IPS DF 6.9 (cell line): ENCODE measurements around the gene CCDC122.

Source experiments
- DNase-seq: peaks from one replicate; pipeline ENCODE4 v3.0.0-alpha.2; 2013; ENCODE audit warnings: low read depth, low spot score
- H3K27ac ChIP-seq: one replicate; pipeline ENCODE4 v1.5.1; 2013; ENCODE audit warnings: low read length, control low read depth
- H3K27me3 ChIP-seq: 2 replicates; pipeline ENCODE4 v1.6.1; 2013; ENCODE audit warnings: mild to moderate bottlenecking, low read length; ENCODE audit not compliant: control insufficient read depth, insufficient read depth
- H3K36me3 ChIP-seq: 2 replicates; pipeline ENCODE4 v1.6.1; 2013; ENCODE audit warnings: low read length; ENCODE audit not compliant: control insufficient read depth, insufficient read depth
- H3K4me1 ChIP-seq: 2 replicates; pipeline ENCODE4 v1.6.1; 2013; ENCODE audit warnings: low read length; ENCODE audit not compliant: control insufficient read depth, insufficient read depth
- H3K4me3 ChIP-seq: 2 replicates; pipeline ENCODE4 v1.5.1; 2013; ENCODE audit warnings: mild to moderate bottlenecking, low read length
- H3K9me3 ChIP-seq: 2 replicates; pipeline ENCODE4 v1.6.1; 2013; ENCODE audit warnings: low read length, inconsistent platforms; ENCODE audit not compliant: control insufficient read depth, insufficient read depth
- WGBS: extraction: QIAGEN DNeasy Blood & Tissue Kit; methylation state at CpG from one replicate; pipeline ENCODE4 v1.1.7; 2013; ENCODE audit warnings: mixed read lengths, missing lambda C conversion rate; ENCODE audit not compliant: insufficient read length, insufficient coverage; 5-methylcytosine and 5-hydroxymethylcytosine counted together

CCDC122 gene

GRCh38 chr13:43877766-43878165 is 1.8 kb downstream of the CCDC122 start:
- H3K4me3 ChIP-seq, result no peak overlapping the region
- no peaks in the 10 kb centered on the region; the same call in 1 of the 2 replicates for H3K27me3 ChIP-seq
- no peaks in the 10 kb centered on the region for H3K4me1 ChIP-seq
- H3K27ac ChIP-seq, result no peak overlapping the region
- no peak for DNase-seq
- no peaks in the 10 kb centered on the region for H3K36me3 ChIP-seq
- H3K9me3 ChIP-seq, result no peaks in the 10 kb centered on the region
- no CpG with 5 or more reads among the region's 1 CpG for WGBS

GRCh38 chr13:43877326-43877725 is 2.2 kb downstream of the CCDC122 start:
- Histone ChIP-seq H3K4me3 (no peak overlapping the region), H3K27ac (no peak overlapping the region)
- DNase-seq, result no peak

GRCh38 chr13:43876366-43876765 is 3.2 kb downstream of the CCDC122 start:
- no CpG with 5 or more reads among the region's 2 CpGs for WGBS
- no peaks in the 10 kb centered on the region; the same call in 1 of the 2 replicates for H3K27me3 ChIP-seq
- no peaks in the 10 kb centered on the region for H3K4me1 ChIP-seq
- no peak for DNase-seq
- H3K27ac ChIP-seq, result no peak overlapping the region
- H3K9me3 ChIP-seq, result no peaks in the 10 kb centered on the region
- H3K4me3 ChIP-seq, result no peak overlapping the region
- H3K36me3 ChIP-seq, result no peaks in the 10 kb centered on the region

More at GRCh38 chr13:43877326-43877725, 2.2 kb downstream of the CCDC122 start:
- Histone ChIP-seq H3K36me3 (no peaks in the 10 kb centered on the region), H3K9me3 (no peaks in the 10 kb centered on the region), H3K27me3 (no peaks in the 10 kb centered on the region; the same call in 1 of the 2 replicates), H3K4me1 (no peaks in the 10 kb centered on the region)

GRCh38 chr13:43874504-43875092 is 4.9 kb downstream of the CCDC122 start:
- no peaks in the 10 kb centered on the region for H3K36me3 ChIP-seq
- DNase-seq, result no peak
- no peaks in the 10 kb centered on the region for H3K9me3 ChIP-seq
- H3K27me3 ChIP-seq, result no peaks in the 10 kb centered on the region
- WGBS, result no CpG with 5 or more reads among the region's 2 CpGs
- no peak overlapping the region for H3K4me3 ChIP-seq
- no peak overlapping the region for H3K27ac ChIP-seq
- no peaks in the 10 kb centered on the region for H3K4me1 ChIP-seq

GRCh38 chr13:43872181-43872580 is 7.4 kb downstream of the CCDC122 start:
- DNase-seq, result no peak
- H3K4me1 ChIP-seq, result no peaks in the 10 kb centered on the region
- no peak overlapping the region for H3K27ac ChIP-seq
- H3K36me3 ChIP-seq, result no peaks in the 10 kb centered on the region
- H3K9me3 ChIP-seq, result no peaks in the 10 kb centered on the region
- WGBS, result no CpG with 5 or more reads among the region's 1 CpG
- no peaks in the 10 kb centered on the region for H3K27me3 ChIP-seq
- H3K4me3 ChIP-seq, result no peak overlapping the region

GRCh38 chr13:43865892-43866291 is 13.6 kb downstream of the CCDC122 start:
- no peak overlapping the region for H3K4me3 ChIP-seq
- H3K4me1 ChIP-seq, result no peaks in the 10 kb centered on the region
- no peaks in the 10 kb centered on the region for H3K36me3 ChIP-seq
- no peaks in the 10 kb centered on the region for H3K9me3 ChIP-seq
- no peak overlapping the region for H3K27ac ChIP-seq
- H3K27me3 ChIP-seq, result no peaks in the 10 kb centered on the region
- no peak for DNase-seq
- WGBS, result no CpG with 5 or more reads among the region's 4 CpGs

- Histone ChIP-seq H3K36me3 (no peaks in the 10 kb centered on the region), H3K4me1 (no peaks in the 10 kb centered on the region), H3K4me3 (no peak overlapping the region), H3K27me3 (no peaks in the 10 kb centered on the region), H3K9me3 (no peaks in the 10 kb centered on the region), H3K27ac (no peak overlapping the region)
- DNase-seq, result no peak
- WGBS, result no CpG with 5 or more reads among the region's 4 CpGs
These were observed 14.6 kb downstream of the CCDC122 start for GRCh38 chr13:43864921-43865320.

- no CpG with 5 or more reads among the region's 1 CpG for WGBS
- Histone ChIP-seq H3K27ac (no peak overlapping the region), H3K9me3 (no peaks in the 10 kb centered on the region), H3K4me1 (no peaks in the 10 kb centered on the region), H3K4me3 (no peak overlapping the region), H3K36me3 (no peaks in the 10 kb centered on the region), H3K27me3 (no peaks in the 10 kb centered on the region)
- no peak for DNase-seq
These were observed 17.7 kb downstream of the CCDC122 start for GRCh38 chr13:43861863-43862262.

GRCh38 chr13:43852923-43853404 is 26.6 kb downstream of the CCDC122 start:
- no peak overlapping the region for H3K4me3 ChIP-seq
- H3K36me3 ChIP-seq, result no peaks in the 10 kb centered on the region; the same call in 1 of the 2 replicates
- no CpG with 5 or more reads among the region's 1 CpG for WGBS
- no peaks in the 10 kb centered on the region for H3K4me1 ChIP-seq
- H3K27ac ChIP-seq, result no peak overlapping the region
- H3K27me3 ChIP-seq, result no peaks in the 10 kb centered on the region
- no peaks in the 10 kb centered on the region; the same call in 1 of the 2 replicates for H3K9me3 ChIP-seq
- no peak for DNase-seq

GRCh38 chr13:43850873-43851272 is 28.7 kb downstream of the CCDC122 start:
- no peaks in the 10 kb centered on the region; the same call in 1 of the 2 replicates for H3K36me3 ChIP-seq
- no CpG with 5 or more reads among the region's 1 CpG for WGBS
- no peaks in the 10 kb centered on the region for H3K27me3 ChIP-seq
- H3K4me1 ChIP-seq, result no peaks in the 10 kb centered on the region
- no peak overlapping the region for H3K27ac ChIP-seq
- DNase-seq, result no peak
- H3K4me3 ChIP-seq, result no peak overlapping the region
- H3K9me3 ChIP-seq, result no peaks in the 10 kb centered on the region; the same call in 1 of the 2 replicates
